NK-92 (cell line): Measurements from ENCODE around the gene GJD2.

Source experiments
- DNase-seq: peaks from one replicate; lab custom pipeline; 2025; ENCODE audit not compliant: unreplicated experiment; lab: John Stamatoyannopoulos, UW

Gene GJD2

DNA sequence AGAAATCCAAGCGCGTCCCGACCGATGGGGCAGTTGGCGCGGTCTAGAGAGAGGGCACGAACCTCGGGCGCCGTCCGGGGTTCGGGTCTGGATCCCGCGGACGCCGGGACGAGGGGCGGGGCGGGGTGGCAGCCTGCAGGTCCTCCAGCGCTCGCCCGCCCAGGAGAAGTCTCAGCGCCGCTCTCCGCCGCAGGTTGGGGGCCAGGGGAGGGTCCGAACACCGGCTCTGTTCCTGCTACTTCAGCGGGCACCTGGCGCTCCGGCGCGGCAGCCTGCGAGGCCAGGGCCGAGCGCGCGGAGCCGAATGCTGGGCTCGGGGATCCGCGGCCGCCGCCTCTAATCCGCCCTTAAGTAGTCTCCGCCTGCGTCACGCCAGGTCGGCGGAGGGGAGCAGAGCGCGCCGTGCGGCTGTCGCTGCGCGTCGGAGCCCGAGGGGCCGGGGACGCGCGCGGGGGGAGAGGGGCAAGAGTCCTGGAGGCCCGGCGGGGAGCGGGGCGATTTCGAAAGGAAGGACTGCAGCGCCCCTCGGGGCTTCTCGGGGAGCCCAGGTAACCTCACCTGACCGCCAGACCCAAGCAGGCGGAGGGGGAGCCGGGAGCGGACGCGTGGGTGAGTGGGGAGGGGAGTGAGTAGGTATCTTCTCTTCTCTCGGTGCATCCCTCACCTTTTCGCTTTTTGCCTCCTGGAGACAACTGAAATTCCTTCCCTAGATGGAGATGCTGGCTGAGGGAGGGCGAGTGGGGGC, at the start of gene GJD2:
Gene GJD2, minus strand, starts transcription at position 325 of the 745 bp plus-strand sequence. CDS start 510 bp downstream, outside the sequence.
- DNase-seq, result no peak

DNA sequence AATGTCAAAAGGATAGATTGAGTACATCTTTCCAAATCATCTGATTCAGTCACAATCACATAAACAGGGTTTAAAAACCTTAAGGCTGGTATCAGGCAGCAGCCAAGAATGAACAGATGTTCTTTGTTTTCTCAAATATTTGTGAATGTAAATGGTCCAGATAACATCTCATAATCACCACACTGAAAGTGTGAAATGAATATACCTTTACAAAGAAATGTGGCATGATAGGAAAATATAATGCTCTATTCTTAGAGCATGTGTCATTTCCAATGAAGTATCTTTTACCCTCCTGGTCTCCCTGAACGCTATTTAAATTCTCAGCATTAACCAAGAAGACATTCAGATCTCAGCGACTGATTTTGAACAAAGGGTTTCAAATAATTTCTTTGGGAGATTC, 49.3 kb upstream of the GJD2 start:
- DNase-seq, result no peak

DNA sequence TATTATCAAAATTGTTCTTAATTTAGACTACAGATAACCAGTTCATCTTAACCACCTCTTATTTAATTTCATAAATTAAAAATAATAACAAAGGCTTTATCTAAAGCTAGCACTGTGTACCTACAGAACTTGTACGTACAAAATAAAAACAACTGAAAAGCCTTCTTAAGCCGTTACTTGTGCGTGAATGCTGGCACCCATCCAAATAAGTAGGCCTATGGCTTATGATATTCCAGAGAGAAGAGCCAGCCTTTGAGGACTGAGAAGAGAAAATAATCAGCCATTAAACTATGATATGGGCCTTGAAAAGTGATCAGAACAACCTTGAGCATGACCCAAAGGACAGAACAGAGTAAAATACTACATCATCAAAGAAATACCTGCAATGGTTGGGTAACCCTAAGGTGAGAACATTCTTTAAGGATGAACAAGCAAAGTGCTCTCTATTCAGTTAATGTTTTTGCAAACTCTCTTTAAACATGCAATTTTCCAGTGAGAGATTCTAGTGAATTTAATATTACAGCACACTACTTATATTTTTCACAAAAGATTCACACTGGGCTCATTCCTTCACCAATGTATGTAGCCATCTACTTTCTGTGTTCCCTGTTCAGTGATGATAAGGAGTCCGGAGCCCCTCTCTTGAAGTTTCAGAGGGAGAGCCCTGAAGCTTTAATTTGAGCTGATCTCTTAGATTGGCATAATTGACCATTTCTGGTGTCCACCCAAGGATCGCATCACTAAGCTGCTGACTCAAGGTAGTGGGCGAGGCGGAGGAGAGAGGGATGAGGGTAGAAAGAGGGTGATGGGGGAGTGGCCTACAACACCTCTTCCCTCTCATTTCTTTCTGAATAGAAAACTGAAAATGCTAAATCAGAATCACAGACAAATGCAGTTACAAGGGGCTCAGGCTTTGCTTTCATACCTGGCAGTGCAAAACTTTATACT, 48.3 kb upstream of the GJD2 start:
- no peak for DNase-seq

DNA sequence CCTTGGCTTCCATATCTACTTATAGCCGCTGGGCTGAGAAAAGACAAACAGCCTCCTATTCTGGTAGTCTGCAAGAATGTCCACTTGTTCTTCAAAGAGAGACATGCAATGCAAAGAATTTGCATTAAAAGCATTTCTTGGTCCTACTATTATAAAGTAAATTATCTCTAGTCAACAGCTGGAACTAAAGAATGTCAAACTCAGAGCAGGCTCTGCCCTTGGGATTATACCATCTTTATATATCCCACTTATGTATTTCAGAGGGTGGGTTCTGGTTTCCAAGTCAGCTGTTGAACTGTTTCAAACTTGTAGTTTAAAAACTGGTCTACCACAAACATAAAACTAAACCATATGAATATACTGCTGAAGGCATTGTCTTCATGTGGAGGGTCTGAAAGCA, 47.6 kb upstream of the GJD2 start:
- DNase-seq, result no peak

DNA sequence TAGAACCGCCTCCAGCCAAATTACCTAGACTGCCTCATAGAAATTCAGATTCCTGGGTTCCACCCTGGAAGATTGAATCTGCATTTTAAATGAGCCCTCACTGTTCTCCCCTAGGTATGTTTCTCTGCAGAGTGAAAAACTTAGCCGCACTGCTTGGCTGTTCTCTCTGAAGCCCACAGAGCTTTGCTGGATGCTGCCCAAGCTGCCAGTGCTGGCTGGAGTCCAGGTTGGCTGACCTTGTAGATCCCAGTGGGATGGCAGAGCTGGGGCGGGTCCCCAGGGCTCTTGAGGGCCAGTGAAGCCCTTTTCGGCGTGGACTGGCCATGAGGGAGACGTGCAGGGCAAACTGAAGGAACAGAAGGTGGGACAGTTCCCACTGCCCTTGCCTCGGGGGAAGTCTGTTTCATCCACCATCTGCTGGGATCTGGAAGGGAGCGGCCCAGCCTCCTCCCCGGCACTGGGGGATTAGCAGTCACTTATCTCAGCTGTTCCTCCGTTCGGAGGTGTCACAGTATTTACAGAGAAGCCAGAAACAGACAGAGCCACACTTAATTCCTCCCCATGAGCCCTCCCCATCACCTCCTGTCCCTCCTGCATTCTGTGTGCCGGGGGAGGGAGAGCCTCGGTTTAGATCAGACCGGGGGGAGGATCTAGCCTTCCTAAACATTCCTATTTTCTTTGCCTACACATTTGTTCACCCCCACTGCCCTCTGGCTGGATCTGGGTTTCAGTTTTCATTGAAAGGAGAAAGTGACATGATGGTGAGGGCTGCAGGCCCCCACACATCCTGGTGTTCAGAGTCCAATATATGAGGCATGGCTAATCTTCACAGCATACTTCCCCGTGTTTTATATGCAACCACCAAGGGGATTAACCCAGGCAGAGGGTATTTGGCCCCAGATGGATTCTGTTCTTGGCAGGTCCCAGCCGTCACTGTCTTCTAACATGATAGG, 44.6 kb upstream of the GJD2 start:
- DNase-seq, result no peak

DNA sequence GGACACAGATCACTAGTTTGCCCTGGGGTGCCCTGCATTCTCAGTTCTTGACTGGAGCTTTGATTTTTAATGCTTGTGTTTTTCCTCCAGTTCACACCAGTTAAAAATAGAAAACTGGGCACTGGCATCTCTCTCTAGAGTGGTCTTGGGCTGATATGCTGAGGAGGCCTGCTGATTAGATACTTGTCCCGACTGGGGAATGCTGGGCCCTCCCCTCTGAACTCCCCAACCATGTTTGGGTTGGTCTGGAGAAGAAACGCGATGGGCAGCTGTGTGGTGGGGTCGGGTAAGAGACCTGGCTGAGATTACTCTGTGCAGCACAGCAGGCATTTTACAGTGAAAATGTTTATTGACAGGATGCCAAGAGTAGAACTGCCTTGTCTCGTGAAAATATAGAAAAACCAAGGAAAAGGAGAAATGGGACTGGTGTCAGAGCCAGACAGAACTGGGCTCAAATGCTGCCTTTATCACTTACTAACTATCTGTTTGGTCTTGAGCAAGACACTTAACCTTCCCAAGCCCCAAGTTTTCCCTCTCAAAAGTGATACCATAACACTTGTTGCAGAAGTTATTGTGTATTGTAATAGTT, 42.1 kb upstream of the GJD2 start:
- DNase-seq, result no peak

DNA sequence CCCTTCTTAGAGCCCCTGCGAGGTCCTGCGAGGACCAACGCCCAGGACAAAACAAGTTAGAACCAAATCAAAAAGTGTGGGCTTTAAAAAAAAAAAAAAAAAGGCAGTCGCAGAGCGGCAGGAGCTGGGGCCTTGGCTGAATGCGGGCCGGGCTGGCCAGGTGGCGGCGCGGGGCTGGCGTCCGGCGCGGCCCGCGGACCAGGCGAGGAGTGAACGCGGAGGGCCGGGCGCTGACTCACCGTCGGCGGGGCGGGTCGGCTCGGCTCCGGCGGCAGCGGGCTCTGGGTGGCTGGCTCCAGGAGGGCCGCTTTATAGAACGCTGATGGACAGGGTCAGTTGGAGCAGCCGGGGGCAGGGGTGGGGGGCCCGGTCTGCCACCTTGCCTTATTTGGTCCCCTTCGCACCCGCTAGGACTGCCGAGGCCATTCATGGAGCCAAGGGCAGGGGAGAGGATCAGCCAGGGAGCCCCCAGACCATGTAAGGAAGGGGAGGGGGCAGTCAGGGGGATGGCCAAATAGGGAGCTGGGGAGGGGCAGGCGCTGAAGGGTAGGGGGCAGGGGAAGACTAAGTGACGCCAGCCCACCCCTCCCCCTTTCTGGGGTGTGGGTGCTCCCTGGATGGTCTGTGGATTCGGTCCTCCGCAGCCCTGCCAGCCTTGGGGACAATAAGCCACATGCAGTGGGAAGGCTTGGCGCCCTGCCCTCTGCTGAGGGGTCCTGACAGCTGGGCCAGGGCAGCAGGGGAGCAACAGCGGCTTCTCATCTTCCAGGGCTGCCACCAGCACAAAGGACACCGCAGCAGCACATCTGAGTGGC, 40.7 kb upstream of the GJD2 start, which contains the start of gene ACTC1:
Gene ACTC1, minus strand, starts transcription at position 283 of the 815 bp plus-strand sequence. CDS start 741 bp downstream, outside the sequence.
- no peak for DNase-seq

DNA sequence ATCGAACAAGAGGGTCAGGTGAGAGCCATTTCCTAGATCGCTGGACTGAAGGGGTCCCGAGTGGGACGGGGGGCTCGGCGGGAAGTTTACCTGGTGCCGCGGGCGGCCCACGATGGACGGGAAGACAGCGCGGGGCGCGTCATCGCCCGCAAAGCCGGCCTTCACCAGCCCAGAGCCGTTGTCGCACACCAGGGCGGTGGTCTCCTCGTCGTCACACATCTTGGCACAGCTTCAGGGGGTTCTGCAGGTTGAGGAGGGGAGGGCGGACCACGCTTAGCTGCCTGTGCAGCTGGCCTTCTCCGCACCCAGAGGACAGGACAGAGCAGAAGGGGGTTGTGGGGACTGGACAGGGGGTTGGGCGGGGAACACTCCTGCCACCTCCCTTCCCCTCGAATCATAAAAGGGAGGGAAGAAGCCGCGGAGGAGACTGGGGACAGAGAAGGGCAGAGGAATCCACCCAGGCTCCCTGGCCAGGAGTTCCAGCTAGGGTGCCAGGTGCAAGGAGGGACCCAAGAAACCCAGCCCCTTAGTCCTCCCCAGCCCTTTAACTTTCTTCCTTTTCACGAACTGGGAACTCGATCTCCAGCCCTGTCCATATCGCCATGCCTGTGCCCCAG, 39.9 kb upstream of the GJD2 start:
- DNase-seq, result no peak

DNA sequence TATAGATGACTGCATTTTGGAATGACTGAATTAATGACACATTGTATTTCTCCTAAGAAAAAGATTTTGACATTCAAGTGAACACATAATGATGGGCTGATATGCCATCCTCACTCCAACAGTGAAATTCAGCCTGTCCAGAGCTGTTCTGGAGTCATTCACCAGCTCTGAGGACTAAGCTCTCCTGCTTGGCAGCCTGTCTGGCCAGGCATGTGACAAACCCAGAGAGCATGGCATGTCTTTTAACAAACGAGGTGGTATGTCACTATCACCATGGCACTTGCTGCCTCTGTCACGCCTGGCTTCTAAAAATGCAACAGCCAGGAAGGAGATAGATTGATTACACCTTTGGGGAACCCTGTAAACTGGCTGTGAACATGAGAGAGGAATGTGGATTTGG, 39.1 kb upstream of the GJD2 start:
- no peak for DNase-seq

DNA sequence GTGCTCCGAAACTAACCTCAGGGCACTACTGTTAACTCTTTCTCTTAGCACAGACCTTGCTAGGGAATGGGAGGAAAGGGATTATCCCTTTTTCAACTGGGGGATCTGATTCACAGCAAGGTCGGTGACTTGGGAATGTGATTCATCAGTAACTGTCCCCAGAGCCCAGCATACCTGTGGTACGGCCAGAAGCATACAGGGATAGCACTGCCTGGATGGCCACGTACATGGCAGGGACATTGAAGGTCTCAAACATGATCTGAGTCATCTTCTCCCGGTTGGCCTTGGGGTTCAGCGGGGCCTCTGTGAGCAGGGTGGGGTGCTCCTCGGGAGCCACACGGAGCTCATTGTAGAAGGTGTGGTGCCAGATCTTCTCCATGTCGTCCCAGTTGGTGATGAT, 38.3 kb upstream of the GJD2 start:
- DNase-seq, result no peak

DNA sequence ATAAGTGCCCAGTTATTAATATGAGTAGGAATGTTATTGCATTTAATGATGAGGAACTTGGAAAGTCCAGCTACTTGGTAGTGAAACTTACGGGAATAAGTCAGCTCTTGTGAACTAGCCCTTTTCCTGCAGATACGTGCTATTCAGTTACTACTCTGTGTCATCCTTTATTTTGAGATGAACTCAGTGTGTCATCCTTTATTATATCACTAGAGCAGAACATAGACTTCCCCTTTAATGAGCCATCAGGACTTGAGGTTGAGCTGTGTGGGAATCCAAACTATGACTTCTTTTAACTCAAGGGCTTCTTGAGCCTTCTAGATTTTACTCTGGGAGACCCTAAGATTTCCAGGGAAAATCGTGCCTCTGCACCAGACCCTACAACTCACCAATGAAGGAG, 36.9 kb upstream of the GJD2 start:
- DNase-seq, result no peak

DNA sequence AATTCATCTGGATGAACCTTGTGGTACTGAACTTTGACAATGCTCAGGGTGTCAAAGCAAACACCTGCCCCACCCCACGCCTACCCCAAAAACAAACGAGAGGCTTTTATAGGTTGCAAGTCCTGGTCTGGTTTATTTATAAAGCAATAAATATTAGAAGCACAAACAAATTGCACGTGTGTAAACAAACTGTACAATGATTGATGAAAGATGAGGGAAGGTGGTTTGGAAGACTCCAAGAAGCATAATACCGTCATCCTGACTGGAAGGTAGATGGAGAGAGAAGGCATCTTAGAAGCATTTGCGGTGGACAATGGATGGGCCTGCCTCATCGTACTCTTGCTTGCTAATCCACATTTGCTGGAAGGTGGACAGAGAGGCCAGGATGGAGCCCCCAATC, 35.3 kb upstream of the GJD2 start:
- DNase-seq, result no peak

DNA sequence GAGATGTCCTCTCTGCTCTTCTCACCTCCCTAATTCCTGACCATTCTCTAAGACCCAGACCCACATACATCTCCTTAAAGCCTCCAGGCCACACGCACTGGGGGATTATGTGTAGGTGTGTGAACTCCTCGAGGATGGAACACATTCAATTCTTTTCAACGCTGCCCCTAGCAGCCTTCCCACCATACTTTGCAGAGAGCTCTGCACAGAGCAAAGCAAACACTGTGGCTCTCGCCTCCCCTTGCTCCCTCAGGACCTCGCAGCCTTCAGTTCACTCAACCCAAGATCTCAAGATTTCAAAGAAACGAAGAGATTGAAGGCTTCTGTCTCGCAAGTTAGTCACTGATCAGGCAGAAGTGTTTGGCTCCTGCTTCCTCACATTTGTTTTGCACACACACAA, 34.5 kb upstream of the GJD2 start:
- no peak for DNase-seq

DNA sequence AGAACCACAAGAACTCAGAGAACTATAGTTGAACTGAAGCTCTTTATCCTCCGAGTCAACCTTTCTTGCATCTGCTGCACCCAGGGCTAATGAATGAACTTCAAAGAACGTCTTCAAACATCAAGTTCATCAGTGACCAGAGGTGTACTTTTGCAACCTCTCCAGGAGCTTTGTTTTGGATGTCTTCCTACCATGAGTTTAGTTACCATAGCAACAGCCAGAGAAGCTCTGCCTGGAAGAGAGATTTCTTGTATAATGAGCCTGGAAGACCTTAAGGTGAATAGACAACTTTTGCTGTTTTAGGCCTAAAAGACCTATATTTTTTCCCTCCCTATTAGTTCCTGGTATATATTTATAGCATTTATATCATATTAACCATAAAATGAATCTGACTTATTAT, 31.4 kb upstream of the GJD2 start:
- no peak for DNase-seq

DNA sequence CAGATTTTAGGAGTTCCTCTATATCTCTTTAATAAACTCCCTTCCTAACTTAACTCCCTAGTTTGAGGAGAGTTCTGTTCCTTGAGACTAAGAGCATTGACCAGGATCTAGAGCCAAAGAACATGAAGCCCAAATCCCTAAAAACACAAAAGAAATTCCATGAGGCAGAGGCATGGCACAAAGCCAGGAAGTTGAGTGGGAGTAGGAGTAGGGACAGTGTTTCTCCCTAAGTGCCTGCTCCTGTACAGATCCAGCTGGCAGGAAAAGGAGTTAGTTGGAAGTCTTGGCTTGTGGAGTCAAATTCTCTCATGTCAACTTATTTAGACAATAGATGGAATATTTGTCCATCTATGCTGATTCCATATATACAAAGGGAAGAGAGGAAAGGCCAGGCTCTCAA, 29.2 kb upstream of the GJD2 start:
- DNase-seq, result no peak

DNA sequence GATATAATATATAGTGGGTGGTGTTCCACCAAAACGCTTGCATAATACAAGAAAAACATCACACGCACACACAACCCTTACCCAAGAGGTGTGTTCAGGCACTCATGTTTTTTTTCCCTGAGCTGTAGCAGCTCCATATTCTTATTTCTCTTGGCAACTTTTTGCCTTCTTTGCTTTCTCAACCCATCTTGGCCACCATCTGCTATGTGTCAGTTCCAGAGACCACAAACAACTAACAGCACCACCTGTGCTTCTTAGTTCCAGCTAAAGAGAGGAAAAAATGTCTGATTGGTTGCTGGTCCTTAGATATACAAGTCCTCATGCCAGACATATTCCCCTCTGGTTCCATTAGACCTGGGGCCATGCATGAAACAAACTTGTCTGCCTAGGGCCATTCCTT, 28.6 kb upstream of the GJD2 start:
- no peak for DNase-seq

DNA sequence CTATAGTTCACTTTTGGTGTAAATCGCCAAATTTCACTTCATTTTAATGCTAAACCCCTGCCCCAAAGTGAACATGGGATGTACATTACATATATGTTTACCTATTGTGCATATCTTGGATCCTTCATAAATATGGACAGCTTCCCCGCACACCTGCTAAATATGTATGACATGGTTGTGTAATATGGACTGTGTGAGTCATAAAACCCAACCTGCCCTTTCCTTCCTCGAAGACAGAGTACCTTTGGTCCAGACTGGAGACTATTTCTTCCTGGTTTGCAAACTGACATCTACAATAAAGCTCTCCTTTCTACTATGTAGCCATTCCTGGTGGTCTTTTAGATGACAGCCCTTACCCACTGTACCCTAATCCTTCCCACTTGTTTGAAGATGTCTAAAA, 28.1 kb upstream of the GJD2 start:
- no peak for DNase-seq

DNA sequence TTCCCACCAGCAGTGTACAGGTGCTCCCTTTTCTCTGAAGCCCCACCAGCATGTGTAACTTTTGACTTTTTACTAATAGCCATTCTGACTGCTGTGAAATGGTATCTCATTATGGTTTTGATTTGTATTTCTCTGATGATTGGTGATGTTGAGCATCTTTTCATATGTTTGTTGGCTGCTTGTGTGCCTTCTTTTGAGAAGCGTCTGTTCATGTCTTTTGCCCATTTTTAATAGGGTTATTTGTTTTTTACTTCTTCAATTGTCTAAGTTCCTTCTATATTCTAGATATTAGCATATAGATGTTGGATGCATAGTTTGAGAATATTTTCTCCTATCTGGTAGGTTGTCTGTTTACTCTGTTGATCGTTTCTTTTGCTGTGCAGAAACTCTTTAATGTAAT, 25.9 kb upstream of the GJD2 start:
- DNase-seq, result no peak

DNA sequence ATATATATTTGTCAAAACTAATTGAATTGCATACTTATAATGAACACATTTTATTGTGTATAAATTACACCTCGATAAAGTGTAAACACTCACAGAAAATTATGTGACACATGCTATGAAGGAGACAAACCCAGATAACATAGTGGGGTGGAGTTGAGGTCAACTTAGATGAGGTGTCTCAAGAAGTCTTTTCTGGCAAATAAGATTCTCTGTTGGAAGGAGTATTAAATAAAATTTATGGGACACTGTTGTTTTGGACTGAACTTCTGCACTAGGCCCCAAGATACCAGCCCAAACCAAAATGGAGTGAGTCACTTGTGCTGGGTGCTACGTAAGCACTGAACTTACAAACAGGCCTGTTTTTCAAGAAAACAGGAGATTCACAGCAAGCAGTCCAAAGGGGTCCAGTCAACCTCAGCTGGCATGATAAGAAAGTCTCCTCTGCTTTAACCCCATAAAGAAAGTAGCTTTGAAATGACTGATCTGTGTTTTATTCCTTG, 21.9 kb upstream of the GJD2 start:
- no peak for DNase-seq
